Activated CD4-positive, alpha-beta memory T cell treated with anti-CD3 and anti-CD28 coated beads, Interleukin-2, amount 10 ng/mL, durations not matched to agents 7 days and 5 days (primary cell): ENCODE results near the gene EEF2K. TPM values are rescaled to one million over a fixed set of nuclear protein-coding genes. Genes with fewer than 3 reads are reported as not detected.
A peak's percentile ranks its signal among the peaks of the same experiment; 100 is the strongest.
"Not testable (repeated sequence)": the region's sequence is repeated elsewhere in the genome, so short reads cannot be mapped to it uniquely, and the experiment has no call there.

ENCODE experiments used
- CTCF ChIA-PET: fragments of 350-600 bp; sonication (Branson Sonifier 250); formaldehyde crosslinking; loops from one replicate; lab custom pipeline; 2021; ENCODE audit warnings: antibody characterized with exemption, inconsistent platforms; lab: Charles Lee
- POLR2A ChIA-PET: fragments of 350-600 bp; sonication (Branson Sonifier 250); formaldehyde crosslinking; loops from one replicate; lab custom pipeline; 2021; ENCODE audit warnings: antibody characterized with exemption; lab: Charles Lee
- DNase-seq: peaks from one replicate; pipeline ENCODE4 v3.0.0-alpha.2; 2020
- H3K27ac Mint-ChIP-seq: one replicate; pipeline ENCODE4 v1.8.0; 2021; ENCODE audit warnings: mild to moderate bottlenecking, mixed read lengths
- H3K27me3 Mint-ChIP-seq: one replicate; pipeline ENCODE4 v1.8.0; 2021; ENCODE audit warnings: mixed read lengths
- H3K36me3 Mint-ChIP-seq: one replicate; pipeline ENCODE4 v1.8.0; 2021; ENCODE audit warnings: low read depth, mixed read lengths
- H3K4me1 Mint-ChIP-seq: one replicate; pipeline ENCODE4 v1.8.0; 2021; ENCODE audit warnings: mixed read lengths
- H3K4me3 Mint-ChIP-seq: one replicate; pipeline ENCODE4 v1.8.0; 2021; ENCODE audit warnings: mild to moderate bottlenecking, mixed read lengths
- H3K9me3 Mint-ChIP-seq: one replicate; pipeline ENCODE4 v1.8.0; 2021; ENCODE audit warnings: mixed read lengths
- total RNA-seq, 2 experiments: library from RNA; stranded (reverse); gene quantifications; one replicate each; pipeline ENCODE4 v1.2.3, GENCODE V29; 2021

EEF2K gene
- total RNA-seq, 2 experiments from 2014 or later: 22.1 to 24.8 TPM

GRCh38 chr16:22216832-22217225, 10.8 kb downstream of the EEF2K start:
- ChIA-PET CTCF (interaction anchor here (0.6 to 1.7 kb wide), 3 partner anchors 10 to 1397 kb away, joined by 3 to 13 read pairs (median 5); partner anchors contain the start of genes EEF2K and POLR3E), POLR2A (interaction anchor here (1.0 to 2.2 kb wide), 2 partner anchors 10 to 81 kb away, joined by 4 to 12 read pairs; partner anchors contain the start of gene EEF2K)
- not testable (repeated sequence) for H3K27me3 Mint-ChIP-seq, H3K27ac Mint-ChIP-seq, H3K4me3 Mint-ChIP-seq, H3K9me3 Mint-ChIP-seq, DNase-seq
- Mint-ChIP-seq H3K36me3 (peaks cover 27% of the 10 kb centered on the region), H3K4me1 (peaks cover 22% of the 10 kb centered on the region)

GRCh38 chr16:22217890-22218730, 12.0 kb downstream of the EEF2K start:
- Mint-ChIP-seq H3K27ac (no peak overlapping the region), H3K27me3 (no peaks in the 10 kb centered on the region), H3K4me1 (peaks cover 22% of the 10 kb centered on the region), H3K36me3 (peaks cover 23% of the 10 kb centered on the region), H3K4me3 (no peak overlapping the region), H3K9me3 (no peaks in the 10 kb centered on the region)
- DNase-seq: no peak
- POLR2A ChIA-PET: no interaction called here
- CTCF ChIA-PET: no interaction called here

GRCh38 chr16:22219389-22220068, 13.5 kb downstream of the EEF2K start:
- Mint-ChIP-seq H3K27ac (no peak overlapping the region), H3K4me1 (peaks cover 15% of the 10 kb centered on the region), H3K9me3 (no peaks in the 10 kb centered on the region), H3K27me3 (no peaks in the 10 kb centered on the region), H3K4me3 (no peak overlapping the region), H3K36me3 (peaks cover 11% of the 10 kb centered on the region)
- no peak for DNase-seq
- ChIA-PET CTCF (interaction anchor here (1.2 kb wide), 1 partner anchor 13 kb away, joined by 3 read pairs; the partner anchor contains the start of gene EEF2K), POLR2A (interaction anchor here (0.9 to 1.8 kb wide), 2 partner anchors 14 to 22 kb away, joined by 3 to 5 read pairs; partner anchors contain the start of gene EEF2K)

- no peak overlapping the region for H3K4me3 Mint-ChIP-seq
- ChIA-PET POLR2A (interaction anchor here (0.9 to 1.8 kb wide), 2 partner anchors 14 to 21 kb away, joined by 3 to 5 read pairs; partner anchors contain the start of gene EEF2K), CTCF (interaction anchor here (1.2 kb wide), 1 partner anchor 14 kb away, joined by 3 read pairs; the partner anchor contains the start of gene EEF2K)
- no peaks in the 10 kb centered on the region for H3K27me3 Mint-ChIP-seq
- DNase-seq: no peak
- no peak overlapping the region for H3K27ac Mint-ChIP-seq
- no peaks in the 10 kb centered on the region for H3K9me3 Mint-ChIP-seq
- peaks cover 14% of the 10 kb centered on the region for H3K4me1 Mint-ChIP-seq
- peaks cover 10% of the 10 kb centered on the region for H3K36me3 Mint-ChIP-seq
Observed at GRCh38 chr16:22220069-22220440, 14.0 kb downstream of the EEF2K start.

GRCh38 chr16:22220714-22221113, 14.6 kb downstream of the EEF2K start:
- Mint-ChIP-seq H3K4me1 (peaks cover 11% of the 10 kb centered on the region), H3K36me3 (peaks cover 10% of the 10 kb centered on the region), H3K9me3 (no peaks in the 10 kb centered on the region), H3K27ac (no peak overlapping the region), H3K4me3 (no peak overlapping the region), H3K27me3 (no peaks in the 10 kb centered on the region)
- DNase-seq: no peak
- ChIA-PET POLR2A (interaction anchor here (1.8 kb wide), 1 partner anchor 15 kb away, joined by 5 read pairs; the partner anchor contains the start of gene EEF2K), CTCF (interaction anchor here (1.4 kb wide), 1 partner anchor 13 kb away, joined by 5 read pairs; no protein-coding TSS in a partner anchor)

GRCh38 chr16:22222006-22222405, 15.9 kb downstream of the EEF2K start:
- no peak for DNase-seq
- H3K36me3 Mint-ChIP-seq: peaks cover 13% of the 10 kb centered on the region
- no peak overlapping the region for H3K4me3 Mint-ChIP-seq
- H3K4me1 Mint-ChIP-seq: peaks cover 5% of the 10 kb centered on the region
- CTCF ChIA-PET: interaction anchor here (0.6 to 1.4 kb wide), 2 partner anchors 14 to 609 kb away, joined by 4 to 5 read pairs; no protein-coding TSS in a partner anchor
- POLR2A ChIA-PET: interaction anchor here (1.1 kb wide), 1 partner anchor 11 kb away, joined by 5 read pairs; no protein-coding TSS in a partner anchor
- no peak overlapping the region for H3K27ac Mint-ChIP-seq
- H3K27me3 Mint-ChIP-seq: no peaks in the 10 kb centered on the region
- H3K9me3 Mint-ChIP-seq: no peaks in the 10 kb centered on the region

- Mint-ChIP-seq H3K9me3 (no peaks in the 10 kb centered on the region), H3K4me1 (peaks cover 2% of the 10 kb centered on the region), H3K27ac (no peak overlapping the region), H3K36me3 (peaks cover 10% of the 10 kb centered on the region), H3K27me3 (no peaks in the 10 kb centered on the region), H3K4me3 (no peak overlapping the region)
- no peak for DNase-seq
- ChIA-PET CTCF (no interaction called here), POLR2A (no interaction called here)
Observed at GRCh38 chr16:22222998-22223397, 16.9 kb downstream of the EEF2K start.

GRCh38 chr16:22225060-22225459, 19.0 kb downstream of the EEF2K start:
- Mint-ChIP-seq H3K4me3 (no peak overlapping the region), H3K9me3 (no peaks in the 10 kb centered on the region), H3K36me3 (peaks cover 22% of the 10 kb centered on the region), H3K27ac (no peak overlapping the region), H3K27me3 (no peaks in the 10 kb centered on the region), H3K4me1 (no peaks in the 10 kb centered on the region)
- ChIA-PET POLR2A (no interaction called here), CTCF (interaction anchor here (1.3 kb wide), 1 partner anchor 21 kb away, joined by 4 read pairs; no protein-coding TSS in a partner anchor)
- no peak for DNase-seq

GRCh38 chr16:22229889-22230288, 23.8 kb downstream of the EEF2K start:
- Mint-ChIP-seq H3K4me1 (peaks cover 16% of the 10 kb centered on the region), H3K27me3 (no peaks in the 10 kb centered on the region), H3K9me3 (no peaks in the 10 kb centered on the region), H3K27ac (no peak overlapping the region), H3K36me3 (peaks cover 24% of the 10 kb centered on the region), H3K4me3 (no peak overlapping the region)
- CTCF ChIA-PET: no interaction called here
- POLR2A ChIA-PET: no interaction called here
- no peak for DNase-seq

GRCh38 chr16:22232277-22233036, 26.4 kb downstream of the EEF2K start:
- H3K27ac Mint-ChIP-seq: peak overlapping the region; percentile 21

GRCh38 chr16:22233037-22233372, 26.9 kb downstream of the EEF2K start:
- peaks cover 16% of the 10 kb centered on the region for H3K4me1 Mint-ChIP-seq
- no peaks in the 10 kb centered on the region for H3K27me3 Mint-ChIP-seq
- ChIA-PET POLR2A (interaction anchor here (1.5 to 2.1 kb wide), 3 partner anchors 11 to 52 kb away, joined by 3 to 8 read pairs (median 5); no protein-coding TSS in a partner anchor), CTCF (interaction anchor here (0.6 kb wide), 1 partner anchor 33 kb away, joined by 3 read pairs; no protein-coding TSS in a partner anchor)
- H3K27ac Mint-ChIP-seq: no peak overlapping the region
- DNase-seq: no peak
- H3K9me3 Mint-ChIP-seq: no peaks in the 10 kb centered on the region
- peaks cover 23% of the 10 kb centered on the region for H3K36me3 Mint-ChIP-seq
- H3K4me3 Mint-ChIP-seq: no peak overlapping the region

More at GRCh38 chr16:22232277-22233036, 26.4 kb downstream of the EEF2K start:
- Mint-ChIP-seq H3K36me3 (peaks cover 21% of the 10 kb centered on the region), H3K9me3 (no peaks in the 10 kb centered on the region), H3K4me1 (peaks cover 16% of the 10 kb centered on the region), H3K4me3 (no peak overlapping the region), H3K27me3 (no peaks in the 10 kb centered on the region)
- ChIA-PET POLR2A (interaction anchor here (0.7 to 2.1 kb wide), 5 partner anchors 10 to 65 kb away, joined by 3 to 8 read pairs (median 3); no protein-coding TSS in a partner anchor), CTCF (no interaction called here)
- DNase-seq: peak; percentile 48
